Superior temporal gyrus (tissue), 1 donor: ENCODE measurements around the gene OTX1.
"Not testable (repeated sequence)": the region's sequence is repeated elsewhere in the genome, so short reads cannot be mapped to it uniquely, and the experiment has no call there.

ENCODE experiments used
- DNase-seq: peaks from one replicate; pipeline ENCODE4 v3.0.0-alpha.2; 2016; ENCODE audit errors: extremely low spot score

OTX1 gene

DNA sequence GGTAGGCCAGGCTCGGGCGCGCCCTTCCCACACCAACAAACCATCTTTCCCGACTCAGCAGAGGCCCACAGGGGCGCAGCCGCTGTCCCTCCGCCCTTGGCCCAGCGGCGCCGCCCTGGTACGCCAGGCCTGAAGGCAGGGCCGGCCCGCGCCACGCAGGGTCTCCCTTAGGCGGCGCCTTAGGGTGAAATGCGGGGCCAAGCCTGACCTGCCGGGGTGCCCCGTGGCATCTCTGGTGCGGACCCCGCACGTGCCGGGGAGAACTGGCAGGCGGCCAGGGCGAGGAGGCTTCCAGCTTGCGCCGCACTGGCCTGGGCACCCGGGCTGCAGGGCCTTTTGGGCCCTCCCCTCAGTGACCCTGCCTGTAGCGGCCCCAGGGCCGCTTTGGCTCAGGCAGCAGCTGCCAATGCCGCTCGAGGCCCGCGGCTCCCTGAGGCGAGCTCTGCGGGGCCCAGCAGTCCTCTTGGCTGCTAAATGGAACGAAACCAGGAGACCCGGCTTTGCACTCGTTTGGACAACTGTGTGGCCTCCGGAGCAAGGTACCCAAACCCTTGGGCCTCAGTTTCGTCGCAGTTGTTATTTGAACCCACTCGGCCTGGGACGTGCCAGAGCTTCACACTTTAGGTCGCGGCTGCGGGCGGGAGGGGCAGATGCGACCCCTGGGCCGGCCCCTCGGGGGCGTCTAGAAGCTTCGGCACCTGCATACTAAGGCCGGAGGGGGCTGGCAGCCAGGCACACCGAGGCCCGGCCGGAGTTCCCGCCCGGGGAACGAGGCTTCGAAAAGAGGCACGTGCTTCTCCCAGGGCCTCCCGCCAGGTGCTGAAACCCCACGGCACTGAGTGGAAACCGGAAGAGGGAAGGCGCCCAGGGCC lies 8.5 kb downstream of the OTX1 start:
- no peak for DNase-seq

DNA sequence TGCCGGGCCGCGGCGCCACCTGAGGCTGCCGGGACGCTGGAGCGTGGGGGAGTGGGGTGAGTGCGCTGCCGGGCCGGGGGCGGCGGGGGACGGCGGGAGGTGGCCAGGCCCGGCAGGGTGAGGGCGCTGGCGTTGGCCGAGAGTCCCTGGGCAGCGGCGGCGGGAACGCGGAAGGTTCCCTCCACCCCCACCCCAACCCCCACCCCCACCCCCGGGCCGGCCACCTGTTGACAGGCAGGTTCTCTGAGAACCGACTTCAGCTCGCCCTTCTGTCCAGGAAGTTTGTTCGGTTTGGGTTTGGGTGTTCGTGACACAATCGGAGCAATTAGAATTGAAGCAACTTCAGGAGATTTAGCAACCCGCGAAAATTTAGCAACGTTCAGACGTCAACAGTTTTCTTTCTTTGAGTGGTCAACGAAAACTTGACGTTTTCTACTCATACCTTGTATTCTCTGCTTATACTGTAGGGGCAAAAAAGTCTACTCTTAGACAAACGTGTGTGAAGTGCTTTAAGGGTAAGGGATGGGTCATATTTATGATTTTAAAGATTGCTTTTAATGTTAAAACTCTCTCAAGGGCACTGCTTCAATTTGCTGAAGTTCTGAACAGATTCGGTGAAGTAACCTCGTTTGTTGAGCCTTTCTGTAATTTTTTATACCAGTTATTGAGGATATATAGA lies 9.3 kb downstream of the OTX1 start:
- DNase-seq: no peak

GRCh38 chr2:63060472-63060991 lies 9.9 kb downstream of the OTX1 start:
- DNase-seq: no peak

DNA sequence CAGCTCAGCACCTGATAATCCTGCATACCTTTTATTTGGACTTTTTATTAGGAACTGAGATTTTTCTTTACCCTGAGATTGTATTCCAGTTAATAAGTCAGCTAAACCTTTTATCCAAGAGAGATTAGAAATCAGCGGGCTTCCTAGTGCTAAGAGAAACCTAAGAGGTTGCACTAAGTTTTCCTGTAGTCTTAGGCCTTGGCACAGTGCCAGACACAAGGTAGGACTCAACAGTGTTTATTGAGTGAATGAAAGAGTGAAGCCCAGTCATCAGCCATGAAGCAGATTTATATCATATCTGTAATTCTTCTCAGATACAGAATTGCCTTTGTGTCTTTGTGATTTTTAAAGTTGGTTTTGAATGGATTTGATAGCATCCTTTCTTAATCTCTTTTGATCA lies 13.6 kb downstream of the OTX1 start:
- no peak for DNase-seq

DNA sequence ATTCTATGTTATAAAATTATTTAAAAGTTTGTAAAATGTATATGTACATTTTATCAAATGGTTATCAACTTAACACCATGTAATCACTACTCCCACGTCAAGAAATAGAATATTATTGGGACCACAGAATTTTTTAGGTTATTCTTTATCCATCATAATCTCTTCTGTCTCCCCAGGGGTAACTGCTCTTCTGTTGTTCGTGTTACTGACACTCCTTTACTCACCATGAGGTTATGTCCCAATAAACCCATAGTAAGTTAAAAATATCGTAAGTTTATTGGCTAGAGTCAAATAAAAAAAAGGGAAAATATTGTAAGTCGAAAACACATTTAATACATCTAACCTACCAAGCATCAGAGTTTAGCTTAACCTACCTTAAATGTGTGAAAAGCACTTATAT lies 14.0 kb downstream of the OTX1 start:
- no peak for DNase-seq

GRCh38 chr2:63066265-63066664 lies 15.6 kb downstream of the OTX1 start:
- no peak for DNase-seq

DNA sequence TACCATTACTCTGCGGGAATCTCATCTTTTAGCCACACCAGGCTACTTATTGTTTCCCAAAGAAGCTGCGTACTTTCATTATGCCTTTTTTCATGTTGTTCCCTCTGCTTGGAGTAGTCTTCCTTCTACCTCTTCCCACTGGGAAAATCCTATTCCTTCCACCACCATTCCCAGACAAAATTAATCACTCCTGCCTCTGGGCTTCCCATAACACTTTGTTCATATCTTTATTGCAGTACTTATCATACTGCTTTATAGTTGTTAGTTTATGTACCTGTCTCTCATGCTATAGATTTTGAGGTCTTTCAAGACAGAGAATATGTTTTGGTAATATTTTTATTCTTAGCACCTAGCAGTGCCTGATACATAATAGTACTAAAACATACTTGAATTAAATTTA lies 16.2 kb downstream of the OTX1 start:
- DNase-seq: no peak

DNA sequence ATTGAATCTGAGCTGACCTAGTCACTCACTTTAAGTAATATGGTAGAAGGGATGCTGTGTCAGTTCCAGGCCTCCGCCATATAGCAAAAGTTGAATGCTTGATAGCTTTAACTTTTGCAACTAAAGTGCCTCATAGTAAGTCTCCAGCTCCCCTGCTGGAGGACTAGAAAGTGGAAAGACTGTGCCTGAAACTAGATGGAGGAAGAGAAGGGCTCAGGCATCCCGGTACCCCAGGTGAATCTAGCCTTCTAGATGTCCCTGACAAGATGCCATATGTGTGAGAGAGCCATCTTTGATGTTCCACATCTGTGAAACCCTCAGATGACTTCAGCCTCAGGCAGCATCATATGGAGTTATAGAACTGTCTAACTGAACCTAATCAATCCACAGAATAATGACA lies 21.0 kb downstream of the OTX1 start:
- DNase-seq: no peak

DNA sequence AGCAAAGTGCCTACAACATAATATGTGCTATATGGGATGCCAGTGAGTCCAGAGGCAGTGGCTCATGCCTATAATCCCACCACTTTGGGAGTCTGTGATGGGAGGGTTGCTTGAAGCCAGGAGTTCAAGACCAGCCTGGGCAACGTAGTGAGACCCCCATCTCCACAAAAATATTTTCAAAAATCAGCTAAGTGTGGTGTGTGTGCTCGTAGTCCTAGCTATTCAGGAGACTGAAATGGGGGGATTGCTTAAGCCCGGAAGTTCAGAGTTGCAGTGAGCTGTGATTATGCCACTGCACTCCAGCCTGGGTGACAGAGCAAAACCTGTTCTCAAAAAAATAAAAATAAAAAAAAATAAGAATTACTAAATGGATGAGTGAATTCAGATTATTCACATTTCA lies 23.4 kb downstream of the OTX1 start:
- no peak for DNase-seq

DNA sequence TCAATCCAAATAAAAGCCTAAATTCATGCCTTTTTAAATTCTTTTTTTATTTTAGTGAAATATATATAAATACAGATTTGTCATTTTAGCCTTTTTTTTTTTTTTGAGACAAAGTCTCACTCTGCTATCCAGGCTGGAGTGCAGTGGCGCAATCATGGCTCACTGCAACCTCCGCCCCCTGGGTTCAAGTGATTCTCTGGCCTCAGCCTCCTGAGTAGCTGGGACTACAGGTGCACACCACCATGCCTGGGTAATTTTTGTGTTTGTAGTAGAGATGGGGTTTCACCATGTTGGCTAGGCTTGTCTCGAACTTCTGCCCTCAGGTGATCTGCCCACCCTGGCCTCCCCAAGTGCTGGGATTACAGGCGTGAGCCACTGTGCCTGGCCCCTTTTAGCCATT lies 23.8 kb downstream of the OTX1 start:
- DNase-seq: not testable (repeated sequence)

DNA sequence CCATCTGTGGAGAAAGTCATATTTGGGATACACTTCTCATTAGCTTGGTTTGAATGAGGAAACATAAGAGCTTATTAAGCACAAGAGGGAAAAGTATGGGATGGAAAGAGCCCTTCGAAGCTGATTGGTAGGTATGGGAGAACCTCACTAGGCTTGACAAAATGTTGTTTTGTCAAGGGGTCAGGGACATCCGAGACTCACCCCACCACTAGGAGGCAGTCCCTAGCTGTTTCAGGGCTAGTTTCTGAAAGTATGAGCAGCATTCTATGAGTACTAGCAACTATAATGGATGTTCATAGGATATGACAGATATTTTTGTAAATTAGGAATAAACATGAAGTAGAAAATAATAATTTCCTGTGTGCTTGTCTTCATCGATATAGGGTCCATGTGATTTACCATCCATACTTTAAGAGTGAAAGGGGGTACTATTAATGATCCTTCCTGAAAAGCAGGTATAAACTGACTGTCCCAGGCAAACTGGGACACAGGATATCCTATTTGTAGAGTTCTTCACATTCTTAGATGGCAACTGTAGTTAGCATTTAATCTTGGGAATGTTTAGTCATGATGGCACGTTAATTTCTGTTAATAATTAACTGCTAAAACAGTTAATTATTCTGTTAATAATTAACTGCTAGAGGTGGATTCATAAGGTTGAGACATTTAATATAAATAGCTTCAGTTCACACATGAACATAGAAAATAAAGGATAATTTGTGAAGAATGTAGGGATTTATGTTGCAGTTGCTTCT lies 28.4 kb downstream of the OTX1 start:
- DNase-seq: no peak

- no peak for DNase-seq
These were observed 30.8 kb downstream of the OTX1 start for GRCh38 chr2:63081404-63081803.

GRCh38 chr2:63086687-63087086 lies 36.1 kb downstream of the OTX1 start:
- DNase-seq: no peak

DNA sequence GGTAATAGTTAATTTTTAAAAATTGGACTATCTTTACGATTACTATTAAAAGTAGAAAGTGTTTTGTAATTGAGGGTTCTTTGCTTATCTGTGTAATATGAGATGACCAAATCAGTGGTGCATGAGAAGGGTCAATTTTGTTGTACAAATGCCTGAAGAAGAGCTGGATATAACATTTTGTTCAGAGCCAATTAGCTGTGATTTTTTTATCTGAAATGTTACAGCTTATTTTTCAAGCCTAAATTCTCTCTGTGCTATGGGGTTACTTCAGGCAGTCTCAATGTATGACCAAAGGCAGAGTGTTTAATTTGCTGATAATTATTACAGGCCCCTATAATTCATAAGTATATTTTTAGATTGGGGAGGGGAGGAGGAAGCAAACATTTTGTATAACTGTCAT lies 41.8 kb downstream of the OTX1 start:
- no peak for DNase-seq

DNA sequence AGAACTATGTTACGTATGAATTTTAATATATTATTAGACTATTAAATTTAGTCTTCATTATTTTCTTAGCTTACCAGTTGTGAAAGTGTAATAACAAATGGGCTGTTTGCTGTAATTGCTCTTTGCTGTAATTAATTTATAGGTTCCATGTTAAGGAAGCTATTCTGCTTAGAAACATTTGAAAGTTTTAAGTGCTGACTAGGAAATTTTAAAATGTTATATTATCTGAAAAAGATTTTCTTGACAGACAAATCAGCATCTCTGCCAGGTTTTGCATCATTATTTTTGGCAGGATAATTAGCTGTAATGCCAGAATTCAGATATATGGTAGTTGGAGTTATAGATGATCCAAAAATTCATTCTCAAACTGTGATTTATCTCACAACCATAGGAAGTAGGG lies 42.2 kb downstream of the OTX1 start:
- DNase-seq: no peak

- DNase-seq: no peak
These were observed 42.9 kb downstream of the OTX1 start for GRCh38 chr2:63093502-63093901.

DNA sequence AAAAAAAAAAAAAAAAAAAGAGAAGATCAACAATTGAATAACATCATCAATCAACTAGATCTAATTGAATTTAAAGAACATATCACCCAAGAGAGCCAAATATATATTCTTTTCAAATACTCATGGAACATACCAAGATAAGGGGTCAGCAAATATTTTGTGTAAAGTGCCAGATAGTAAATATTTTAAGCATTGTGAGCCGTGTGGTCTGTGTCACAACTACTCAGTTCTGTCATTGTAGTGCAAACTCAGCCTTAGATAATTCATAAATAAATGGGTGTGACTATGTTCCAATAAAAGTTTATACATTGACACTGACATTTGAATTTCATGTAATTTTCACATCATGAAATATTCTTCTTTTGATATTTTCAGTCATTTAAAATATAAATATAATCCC lies 45.9 kb downstream of the OTX1 start:
- no peak for DNase-seq

- DNase-seq: no peak
These were observed 48.4 kb downstream of the OTX1 start for GRCh38 chr2:63099032-63099431.

GRCh38 chr2:63101954-63102353 lies 51.3 kb downstream of the OTX1 start:
- no peak for DNase-seq

DNA sequence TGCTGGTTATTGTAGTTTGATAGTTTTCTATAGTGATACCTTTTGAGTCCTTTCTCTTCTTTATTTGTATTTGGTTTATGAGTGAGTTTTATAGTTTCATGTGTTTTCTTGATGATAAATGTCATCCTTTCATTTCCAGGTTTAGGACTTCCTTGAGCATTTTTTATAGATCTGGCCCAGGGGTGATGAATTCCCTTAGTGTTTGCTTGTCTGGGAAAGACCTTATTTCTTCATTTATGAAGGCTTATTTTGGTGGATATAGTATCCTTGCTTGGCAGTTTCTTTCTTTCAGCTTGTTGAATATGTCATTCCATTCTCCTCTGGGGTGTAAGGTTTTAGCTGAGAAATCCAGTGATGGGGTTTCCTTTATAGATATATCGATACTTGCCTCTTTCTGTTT lies 53.9 kb downstream of the OTX1 start:
- DNase-seq: no peak
